ENCODE measurements around the gene DNAH11.

Gene DNAH11

DNA sequence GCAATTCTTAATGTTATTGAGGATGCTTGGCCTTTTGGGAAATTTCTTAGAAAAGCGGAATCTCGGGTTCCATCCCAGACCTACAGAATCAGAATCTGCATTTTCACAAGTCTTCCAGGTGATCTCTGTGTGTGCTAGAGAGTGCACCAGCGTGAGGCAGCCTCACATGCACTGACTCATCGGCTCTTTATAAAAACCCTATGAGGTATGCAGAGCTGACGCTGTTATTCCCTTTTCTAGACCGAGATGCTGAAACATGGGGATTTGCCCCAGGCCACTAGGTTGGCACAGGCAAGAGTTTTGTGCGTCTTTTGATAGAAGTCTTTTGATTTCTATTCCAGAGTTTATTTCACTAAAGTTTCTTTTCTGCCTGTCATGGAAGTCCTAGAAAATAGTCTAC is 341.7 kb downstream of the DNAH11 start:
- DNase-seq (ENCODE audit: low read depth in 2 of 2) = no peak

DNA sequence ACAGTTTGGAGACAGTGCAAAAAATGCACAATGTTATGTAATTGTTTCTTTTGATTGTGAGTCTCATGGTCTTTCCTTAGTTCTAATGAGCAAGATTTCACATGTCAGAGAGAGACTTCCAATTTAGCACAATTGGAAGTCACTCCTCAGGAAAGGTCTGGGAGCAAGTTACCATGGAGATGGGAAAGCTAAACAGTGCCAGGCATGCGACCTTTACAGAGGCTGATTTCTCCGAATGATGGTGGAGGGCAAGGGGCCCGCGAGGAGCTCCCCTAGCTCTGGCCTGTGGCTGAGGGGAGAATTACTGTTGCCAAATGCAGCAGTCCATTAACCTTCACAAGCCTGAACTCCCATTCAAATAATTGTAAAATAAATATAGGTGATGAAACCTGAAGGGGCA is 343.6 kb downstream of the DNAH11 start:
- no peak for DNase-seq (ENCODE audit: low read depth in 2 of 2)

DNA sequence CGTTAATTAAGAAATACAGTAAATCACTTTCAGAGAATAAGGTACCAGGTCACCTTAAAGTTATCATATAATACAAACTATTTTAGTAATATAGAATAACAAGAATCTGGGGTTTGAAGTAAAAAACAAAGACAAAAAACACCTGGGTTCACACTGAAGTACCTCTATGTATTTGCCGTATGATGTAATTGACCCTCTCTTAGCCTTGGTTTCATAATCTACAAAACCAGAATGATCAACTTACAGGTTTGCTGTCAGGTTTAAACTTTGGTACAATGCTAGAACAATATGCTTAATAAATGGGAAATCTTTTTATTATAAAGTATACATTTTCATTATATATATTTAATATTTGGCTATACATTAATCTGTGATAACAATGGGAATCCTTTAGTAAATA is 344.5 kb downstream of the DNAH11 start:
- no peak for DNase-seq (ENCODE audit: low read depth in 2 of 2)

DNA sequence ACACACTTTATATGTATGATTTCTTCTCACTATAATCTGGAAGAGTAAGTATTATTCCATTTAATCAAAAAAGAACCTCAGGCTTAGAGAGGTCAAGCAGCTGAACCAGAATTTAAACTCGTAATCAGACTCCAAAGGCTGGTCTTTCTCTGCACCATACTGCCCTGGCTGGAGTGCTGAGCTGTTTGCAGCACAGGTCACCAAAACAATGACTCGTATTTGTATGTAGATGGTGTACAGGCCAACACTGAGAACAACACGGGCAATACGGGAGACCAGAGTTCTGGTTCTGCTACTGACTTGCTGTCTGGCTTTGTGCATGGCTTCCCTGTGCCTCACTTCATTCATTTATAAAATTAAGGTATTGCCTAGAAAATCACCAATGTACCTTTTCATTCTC is 344.9 kb downstream of the DNAH11 start:
- DNase-seq (ENCODE audit: low read depth in 2 of 2) = no peak

DNA sequence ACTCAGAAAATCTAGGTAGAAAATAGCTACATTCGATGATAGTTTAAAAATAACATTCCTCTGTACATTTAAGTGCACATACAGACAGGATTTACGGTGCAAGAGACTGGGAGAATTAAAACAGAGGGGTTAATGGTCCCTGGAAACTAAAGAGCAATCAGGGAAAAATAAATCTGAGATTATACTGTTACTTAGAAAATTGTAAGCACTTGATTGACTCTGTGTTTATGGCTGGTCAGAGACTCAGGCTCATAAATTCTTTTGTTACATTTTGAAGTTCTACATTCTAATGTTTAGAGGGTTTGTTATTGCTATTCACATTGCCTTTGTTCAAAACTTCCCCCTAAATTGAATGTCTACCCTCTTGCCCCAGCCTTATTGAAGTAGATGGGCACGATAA is 348.5 kb downstream of the DNAH11 start:
- no peak for DNase-seq (ENCODE audit: low read depth in 2 of 2)

DNA sequence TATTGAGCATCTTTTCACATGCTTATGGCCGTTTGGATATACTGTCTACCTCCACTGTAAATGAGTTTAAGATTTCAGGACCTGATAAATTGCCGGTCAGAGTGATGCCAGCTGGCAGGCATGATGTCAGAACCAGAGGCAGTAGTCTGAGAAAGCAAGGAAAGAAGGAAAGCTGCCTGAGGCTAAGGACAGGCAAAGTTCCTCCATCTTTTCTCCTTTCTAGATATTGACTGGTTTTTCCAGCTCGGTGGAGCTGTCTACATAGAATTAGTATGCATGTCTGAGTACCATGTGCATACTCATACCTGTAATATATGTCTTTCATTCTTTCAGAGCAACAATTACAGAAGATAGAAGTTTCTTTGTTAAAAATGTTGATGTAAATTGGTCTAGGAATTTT is 350.6 kb downstream of the DNAH11 start:
- DNase-seq (ENCODE audit: low read depth in 2 of 2) = no peak

DNA sequence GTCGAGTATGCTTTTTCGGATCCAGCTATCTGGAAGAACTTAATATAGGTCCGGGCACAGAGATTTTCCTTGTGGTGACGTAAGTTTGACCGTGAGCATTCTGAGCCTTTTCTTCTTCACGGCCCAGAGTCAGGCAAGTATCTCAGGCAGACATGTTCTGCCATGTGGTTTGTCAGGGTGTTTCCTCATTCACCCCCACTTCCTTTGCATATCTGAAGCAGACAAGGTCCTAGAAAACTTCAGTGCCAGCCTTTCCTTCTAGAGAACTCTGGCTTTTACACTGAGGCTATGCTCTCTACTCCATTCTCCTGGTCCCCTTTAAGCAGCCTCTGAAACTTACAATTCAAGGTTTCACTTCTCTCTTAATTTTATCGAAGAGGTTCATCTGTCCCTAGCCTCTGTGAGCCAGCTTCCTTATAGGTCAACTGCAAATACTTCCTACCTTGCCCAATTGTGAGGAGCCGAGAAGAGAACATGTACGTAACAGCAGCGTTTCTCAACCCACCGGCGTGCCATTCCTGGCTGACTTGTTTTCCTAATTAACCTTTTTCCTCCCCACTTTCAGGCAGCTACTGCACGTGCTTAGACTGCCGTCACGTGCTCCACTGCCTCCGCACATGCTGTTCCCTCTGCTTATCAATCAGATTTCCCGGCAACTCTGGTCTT is 355.6 kb downstream of the DNAH11 start:
- DNase-seq (ENCODE audit: low read depth in 2 of 2) = no peak

DNA sequence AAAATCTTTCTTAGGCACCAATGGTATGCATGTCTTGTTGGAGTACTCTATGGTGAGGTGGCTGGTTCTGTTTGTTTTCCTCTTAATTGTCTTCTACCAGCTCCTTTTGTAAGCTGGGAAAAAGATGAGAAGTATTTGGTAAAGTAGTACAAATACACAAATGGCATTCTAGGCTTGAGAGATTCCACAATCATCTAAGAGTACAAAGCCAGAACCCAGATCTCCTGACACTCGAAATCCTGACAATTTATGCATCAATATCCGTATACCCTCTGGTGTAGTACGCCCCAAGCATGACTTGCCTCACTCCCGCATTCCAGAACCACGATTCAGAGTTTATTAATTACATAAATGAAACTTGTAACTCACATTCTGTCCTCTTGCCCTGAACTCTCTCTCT is 359.4 kb downstream of the DNAH11 start:
- no peak for DNase-seq (ENCODE audit: low read depth in 2 of 2)

DNA sequence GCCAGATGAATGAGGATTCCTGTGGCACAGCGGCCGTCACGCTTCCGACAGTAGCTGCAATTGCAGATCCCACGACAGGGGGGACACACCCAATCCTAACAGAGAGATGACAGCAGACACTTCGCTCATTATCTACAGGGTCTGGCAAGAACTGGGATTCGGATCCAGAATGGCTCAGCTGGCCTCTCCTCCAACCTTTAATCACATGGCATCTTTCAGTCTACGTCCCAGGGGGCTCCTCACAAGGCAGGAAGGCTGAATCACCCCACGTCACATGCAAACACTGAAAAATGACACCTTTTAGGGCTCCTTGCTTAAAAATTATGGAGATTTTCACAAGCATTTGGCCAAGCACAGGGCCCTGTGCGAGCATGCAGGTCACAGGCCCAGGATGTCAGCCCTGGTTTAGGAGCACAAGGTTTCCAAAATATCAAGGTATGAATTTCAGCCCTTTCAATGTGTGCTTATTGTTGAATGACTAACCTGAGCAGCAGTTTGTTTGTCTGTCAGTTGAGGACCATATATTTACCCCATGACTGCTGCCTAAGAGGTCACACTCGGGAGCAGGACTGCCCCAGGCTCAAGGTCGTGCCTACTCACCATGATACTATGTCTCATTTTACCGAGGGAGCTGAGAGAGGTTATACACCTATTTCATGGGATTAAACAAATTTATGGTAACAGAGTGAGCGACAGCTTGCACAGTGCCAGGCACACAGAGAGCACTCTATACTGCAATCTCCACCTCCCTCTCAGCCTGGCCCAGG is 360.4 kb downstream of the DNAH11 start:
- no peak for DNase-seq (ENCODE audit: low read depth in 2 of 2)

DNA sequence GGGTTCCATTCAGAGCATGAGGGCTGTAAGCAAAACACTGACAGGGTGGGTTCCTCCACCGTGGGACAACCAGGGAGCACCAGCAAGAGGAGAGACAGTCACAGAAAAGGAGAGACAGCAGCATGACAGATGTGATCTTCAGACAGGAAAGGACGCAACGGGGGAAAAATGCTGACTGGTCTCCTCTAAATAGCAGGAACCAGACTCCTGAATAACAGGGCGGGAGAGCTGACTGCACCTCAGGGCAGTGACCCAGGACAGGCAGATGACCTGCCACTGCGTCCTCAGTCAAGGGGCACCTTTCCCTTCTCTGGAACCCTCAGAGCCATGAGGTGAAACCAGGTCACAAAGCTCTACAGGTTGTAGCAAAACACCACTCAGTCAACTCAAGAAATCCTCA is 365.9 kb downstream of the DNAH11 start:
- no peak for DNase-seq (ENCODE audit: low read depth in 2 of 2)

DNA sequence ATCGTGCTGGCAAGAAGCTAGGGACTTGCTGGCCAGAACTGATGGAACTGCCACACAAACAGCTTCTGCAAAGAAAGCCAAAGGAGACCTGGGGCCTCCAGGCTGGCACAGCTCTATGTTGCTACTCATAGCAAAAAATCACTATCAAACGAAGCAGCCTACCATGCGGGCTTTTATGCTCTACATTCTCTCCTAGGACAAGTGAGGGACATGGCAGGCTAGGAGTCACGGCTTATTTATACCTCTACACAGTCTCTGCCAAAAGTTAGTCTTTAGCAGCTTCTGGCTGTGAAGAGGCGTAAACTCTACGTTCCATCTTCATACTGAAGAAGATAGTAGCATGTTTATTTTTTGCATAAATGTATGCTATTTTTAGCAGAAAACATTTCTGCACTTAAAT is 367.4 kb downstream of the DNAH11 start:
- no peak for DNase-seq (ENCODE audit: low read depth in 2 of 2)

DNA sequence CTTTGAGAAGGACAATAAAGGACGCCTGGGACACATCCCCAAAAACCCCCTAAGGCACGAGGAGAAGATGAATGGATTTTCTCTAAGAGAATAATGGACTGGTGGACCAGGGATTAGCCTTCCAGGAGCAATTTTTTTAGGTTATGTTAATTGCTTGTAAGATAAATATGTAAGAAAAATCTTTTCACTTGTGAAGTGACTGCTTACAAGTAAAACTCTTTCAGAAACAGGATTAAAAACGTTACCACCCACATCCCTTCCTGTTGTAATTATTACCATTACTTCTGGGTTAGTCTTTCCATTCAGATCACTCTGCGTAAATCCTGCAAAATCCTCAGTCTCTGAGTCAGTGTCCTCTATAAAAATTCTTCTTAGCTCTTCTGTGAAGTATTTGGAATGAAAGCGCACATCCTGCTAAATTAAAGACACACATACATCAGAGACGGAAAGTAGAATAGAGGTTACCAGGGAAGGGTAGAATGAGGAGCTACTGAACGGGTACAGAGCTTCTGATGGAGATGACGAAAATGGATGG is 368.6 kb downstream of the DNAH11 start:
- no peak for DNase-seq (ENCODE audit: low read depth in 2 of 2)

DNA sequence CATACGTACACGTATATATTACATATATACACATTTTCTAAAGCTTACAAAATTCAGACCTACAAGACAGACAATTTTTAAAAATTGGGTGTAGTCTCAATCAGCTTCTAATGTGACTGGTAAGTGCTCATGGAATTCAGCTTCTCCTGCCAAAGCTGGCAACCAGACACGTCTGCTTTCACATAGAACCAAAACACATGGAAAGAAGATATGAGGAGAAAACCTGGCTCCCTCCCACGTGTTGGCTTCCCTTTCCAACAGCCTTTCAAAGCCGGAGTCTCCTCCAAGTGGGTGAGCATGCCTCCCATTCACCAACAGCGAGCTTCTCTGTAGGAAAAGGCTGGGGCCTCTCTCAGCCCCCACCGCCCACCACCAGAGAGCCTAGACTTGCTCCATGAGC is 369.5 kb downstream of the DNAH11 start:
- no peak for DNase-seq (ENCODE audit: low read depth in 2 of 2)

DNA sequence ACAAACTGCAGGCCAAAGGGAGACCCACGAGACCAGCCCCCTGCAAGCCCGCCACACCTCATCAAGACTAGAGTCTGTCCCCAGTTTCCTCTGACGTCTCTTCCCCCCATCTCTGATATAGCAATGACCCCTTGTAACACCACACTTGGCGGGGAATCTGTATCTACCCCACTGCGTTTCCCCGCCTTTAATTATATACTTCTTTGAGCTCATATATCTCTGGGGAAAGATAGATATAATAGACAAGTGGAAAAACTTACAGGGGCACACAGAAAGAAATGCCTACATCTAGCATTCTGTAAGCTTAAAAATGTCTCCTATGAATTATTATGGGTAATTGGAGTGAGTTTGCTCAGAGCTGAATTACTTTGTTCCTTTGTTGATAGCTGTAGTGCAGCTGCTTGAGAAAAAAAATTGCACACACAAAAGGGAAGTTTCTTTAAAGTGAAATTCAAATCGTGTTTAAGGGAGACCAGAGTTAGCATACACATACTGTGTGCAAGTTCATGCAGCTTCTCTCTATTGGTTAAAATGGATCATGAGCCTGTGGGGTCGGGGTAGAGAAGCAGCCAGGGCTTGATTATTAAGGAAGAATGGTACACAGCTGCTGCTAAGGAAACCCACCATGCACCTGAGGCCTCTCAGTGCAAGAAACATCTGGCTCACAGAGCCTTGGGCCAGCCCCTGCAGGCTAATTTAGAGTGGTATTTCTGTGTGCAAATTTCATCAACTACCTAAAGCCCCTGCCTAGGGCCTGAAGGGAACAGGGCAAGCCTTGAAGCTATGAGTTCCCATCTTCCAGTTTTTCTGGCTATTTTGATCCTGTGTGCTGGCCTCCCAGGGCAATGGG is 370.3 kb downstream of the DNAH11 start:
- no peak for DNase-seq (ENCODE audit: low read depth in 2 of 2)

DNA sequence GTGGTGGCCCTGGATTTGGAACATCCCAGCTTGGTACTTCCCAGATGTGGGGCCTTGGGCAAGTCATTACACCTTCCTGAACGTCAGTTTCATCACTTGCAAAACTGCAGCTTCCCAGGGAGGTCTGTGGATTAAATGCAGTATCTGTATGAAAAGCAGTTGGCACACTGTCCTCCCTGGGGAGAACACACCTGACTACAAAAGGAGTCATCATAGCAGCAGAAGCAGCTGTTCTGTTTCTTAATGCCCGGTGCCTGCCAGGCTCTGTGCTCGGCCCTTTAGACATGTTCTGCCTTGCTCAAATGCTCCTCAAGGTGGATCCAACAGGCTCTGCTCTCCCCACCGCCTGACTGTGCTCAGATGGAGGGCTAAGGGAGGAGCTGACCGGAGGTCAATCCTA is 371.8 kb downstream of the DNAH11 start:
- DNase-seq (ENCODE audit: low read depth in 2 of 2) = no peak

DNA sequence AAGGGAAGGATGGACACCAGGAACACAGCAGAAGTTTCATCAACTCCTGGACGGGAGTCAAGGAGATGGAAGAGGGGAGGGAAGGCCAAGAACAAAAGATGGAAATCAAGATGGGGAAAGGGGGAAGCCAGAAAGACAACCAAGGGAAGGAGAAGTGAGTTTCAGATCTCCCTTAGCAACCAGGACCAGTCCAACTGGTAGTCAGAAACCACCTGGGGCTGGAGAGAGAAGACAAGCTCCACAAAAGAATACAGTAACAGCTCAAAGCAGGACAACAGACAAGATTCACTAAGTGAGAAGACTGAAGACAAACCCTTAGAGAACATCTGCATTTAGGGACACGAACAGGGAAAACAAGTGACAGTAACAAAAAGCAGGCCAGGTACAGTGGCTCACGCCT is 372.3 kb downstream of the DNAH11 start:
- no peak for DNase-seq (ENCODE audit: low read depth in 2 of 2)

DNA sequence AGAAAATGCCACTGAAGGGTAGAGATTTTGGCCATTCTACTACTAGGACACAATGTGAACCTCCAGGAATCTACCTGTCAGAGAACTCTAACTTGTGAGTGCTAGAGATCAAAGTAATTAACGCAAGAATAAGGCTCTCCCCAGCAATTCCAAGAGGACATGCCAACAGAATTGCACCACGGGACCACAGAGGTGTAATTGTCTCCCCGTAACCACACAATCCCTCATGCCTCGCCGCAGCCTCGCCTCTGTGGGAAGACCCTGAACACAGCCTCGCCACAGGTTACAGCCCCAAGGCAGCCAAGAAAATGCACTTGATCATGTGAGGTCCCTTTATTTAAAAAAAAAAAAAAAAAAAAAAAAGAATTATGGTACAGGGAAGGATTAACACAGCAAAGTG is 373.3 kb downstream of the DNAH11 start:
- DNase-seq (ENCODE audit: low read depth in 2 of 2) = no peak

DNA sequence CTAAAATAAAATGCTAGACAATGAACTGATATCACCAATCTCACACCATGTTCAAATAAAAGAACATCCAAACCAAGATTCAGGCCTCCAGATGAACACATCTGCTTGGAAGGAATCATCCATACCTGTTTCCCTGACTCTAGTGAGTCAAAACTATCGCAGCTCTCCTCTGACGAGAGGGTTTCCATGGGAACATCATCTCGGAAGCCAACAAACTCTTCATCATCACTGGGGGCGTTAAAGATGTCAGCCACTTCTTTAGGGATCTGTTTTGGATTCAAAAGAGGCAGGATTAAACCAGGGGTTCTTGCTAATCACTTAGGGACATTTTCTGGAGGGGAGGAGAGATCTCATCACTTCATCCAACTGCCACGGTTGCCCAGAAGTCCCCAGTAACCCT is 373.8 kb downstream of the DNAH11 start:
- no peak for DNase-seq (ENCODE audit: low read depth in 2 of 2)

DNA sequence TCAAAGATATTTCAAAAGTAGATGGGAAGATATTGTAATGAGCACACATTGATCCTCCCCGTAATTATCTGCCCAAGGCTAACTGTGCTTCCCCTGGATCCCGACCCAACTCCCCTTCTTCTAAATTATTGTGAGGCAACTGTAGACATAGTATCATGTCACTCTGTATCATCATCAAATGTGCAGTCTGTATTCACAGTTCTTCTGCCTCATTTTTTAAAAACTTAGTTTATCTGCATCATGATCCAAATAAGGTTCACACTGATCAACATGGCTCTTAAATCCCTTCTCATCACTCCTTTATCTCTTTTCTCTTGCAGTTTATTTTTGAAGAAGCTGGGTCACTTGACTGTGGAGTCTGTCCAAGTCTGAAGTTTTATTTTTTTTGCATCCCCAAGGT is 375.4 kb downstream of the DNAH11 start:
- no peak for DNase-seq (ENCODE audit: low read depth in 2 of 2)

DNA sequence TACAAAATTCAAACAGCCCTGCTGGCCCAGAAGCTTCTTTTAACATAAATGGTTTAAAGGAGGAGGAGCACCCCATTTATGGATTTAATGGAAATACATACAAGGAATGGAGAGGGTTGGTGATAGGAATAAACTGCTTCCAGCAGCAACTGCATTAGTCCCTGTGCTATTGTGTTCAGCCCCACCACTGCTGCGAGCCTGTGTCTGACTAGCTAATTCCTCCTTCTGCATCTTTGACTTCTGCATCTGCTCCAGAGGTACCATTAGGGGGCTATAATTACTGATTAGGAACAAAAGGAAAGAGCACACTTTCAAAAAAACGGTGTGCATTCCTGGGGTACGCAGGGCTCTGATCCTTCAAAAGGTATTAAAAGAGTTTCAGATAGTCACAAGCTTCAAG is 378.1 kb downstream of the DNAH11 start:
- DNase-seq (ENCODE audit: low read depth in 2 of 2) = no peak

DNA sequence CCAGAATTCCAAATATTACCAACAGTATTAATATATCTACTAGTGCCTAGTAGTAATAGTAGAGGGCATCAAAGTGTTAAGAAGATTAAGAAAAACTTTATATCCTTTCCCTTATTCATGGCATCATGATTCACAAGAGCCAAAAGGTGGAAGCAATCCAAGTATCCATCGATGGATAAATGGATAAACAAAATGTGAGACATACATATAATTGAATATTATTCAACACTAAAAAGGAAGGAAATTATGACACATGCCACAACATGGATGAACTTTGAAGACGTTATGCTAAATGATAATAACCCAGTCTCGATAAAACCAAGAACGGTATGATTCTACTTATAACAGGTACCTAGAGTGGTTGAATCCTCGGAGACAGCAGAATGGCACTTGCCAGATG is 379.8 kb downstream of the DNAH11 start:
- DNase-seq (ENCODE audit: low read depth in 2 of 2) = no peak

DNA sequence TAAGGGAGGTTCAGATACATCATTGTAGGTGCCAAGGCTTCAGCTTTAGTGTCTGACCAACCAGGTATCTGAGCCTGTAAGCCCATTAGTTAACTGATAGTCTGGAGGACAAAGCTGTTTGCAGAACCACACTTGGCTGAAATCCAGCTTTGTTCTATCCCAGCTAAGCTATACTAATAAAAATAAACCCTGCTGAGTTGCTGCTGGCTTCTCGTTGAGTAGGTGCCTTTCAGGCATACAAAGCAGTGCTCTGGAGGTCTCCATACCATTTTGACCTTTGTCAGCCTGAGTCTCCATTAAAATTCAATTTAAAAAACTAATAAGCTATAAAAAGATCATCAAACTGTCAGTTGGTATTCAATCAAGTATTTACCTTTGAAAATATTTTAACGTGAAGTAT is 380.8 kb downstream of the DNAH11 start:
- DNase-seq (ENCODE audit: low read depth in 2 of 2) = no peak

DNA sequence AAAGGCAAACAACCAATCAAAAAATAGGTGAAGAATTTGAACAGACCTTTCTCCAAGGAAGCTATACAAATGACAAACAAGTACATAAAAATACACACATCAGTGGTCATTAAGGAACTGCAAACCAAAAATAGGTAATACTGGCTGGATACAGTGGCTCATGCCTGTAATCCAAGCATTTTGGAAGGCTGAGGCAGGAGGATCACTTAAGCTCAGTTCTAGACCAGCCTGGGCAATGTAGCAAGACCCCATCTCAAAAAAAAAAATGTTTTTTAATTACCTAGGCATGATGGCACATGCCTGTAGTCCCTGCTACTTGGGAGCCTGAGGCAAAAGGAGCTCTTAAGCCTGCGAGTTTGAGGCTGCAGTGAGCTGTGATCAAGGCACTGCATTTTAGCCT is 383.6 kb downstream of the DNAH11 start:
- DNase-seq (ENCODE audit: low read depth in 2 of 2) = no peak

Measured in stimulated activated CD8-positive, alpha-beta memory T cell treated with anti-CD3 and anti-CD28 coated beads, Interleukin-15, amount 100 ng/mL, for 48 hours (primary cell).